ENCODE results near the gene ZBTB5.
A peak's percentile ranks its signal among the peaks of the same experiment; 100 is the strongest.
"Not testable (repeated sequence)": the region's sequence is repeated elsewhere in the genome, so short reads cannot be mapped to it uniquely, and the experiment has no call there.

ZBTB5 gene

DNA sequence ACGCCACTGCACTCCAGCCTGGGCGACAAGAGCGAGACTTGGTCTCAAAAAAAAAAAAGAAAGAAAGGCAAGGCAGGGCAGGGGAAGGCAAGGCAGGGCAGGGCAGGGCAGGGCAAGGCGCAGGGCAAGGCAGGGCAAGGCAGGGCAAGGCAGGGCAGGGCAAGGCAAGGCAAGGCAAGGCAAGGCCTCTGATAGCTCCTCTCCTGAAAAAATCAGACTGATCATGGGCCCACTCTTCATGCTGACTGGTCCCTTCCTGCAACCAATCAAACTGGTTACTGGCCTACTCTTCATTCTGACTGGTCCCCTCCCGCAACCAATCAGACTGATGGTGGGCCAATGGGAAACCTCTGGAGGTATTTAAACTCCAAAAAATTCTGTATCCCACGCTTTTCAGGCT, 3.4 kb upstream of the ZBTB5 start:
- H3K4me3 ChIP-seq, result no peak overlapping the region
- no peak overlapping the region for H3K27ac ChIP-seq
- TF ChIP-seq CTCF (IDR thresholded peaks at IDR 0.05), result no peak
- no peak for DNase-seq (ENCODE audit: low spot score)

DNA sequence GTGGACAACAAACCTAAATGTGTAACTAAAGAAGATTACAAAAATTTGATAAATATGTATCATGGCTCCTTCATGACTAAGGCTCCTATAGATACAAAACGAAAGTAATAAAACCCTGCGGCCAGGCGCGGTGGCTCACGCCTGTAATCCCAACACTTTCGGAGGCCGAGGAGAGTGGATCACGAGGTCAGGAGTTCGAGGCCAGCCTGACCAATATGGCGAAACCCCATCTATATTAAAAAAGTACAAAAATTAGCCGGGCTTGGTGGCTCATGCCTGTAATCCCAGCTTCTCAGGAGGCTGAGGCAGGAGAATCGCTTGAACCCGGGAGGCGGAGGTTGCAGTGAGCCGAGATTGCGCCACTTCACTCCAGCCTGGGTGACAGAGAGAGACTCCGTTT, 2.3 kb upstream of the ZBTB5 start:
- H3K27ac ChIP-seq; DNase-seq (ENCODE audit: low spot score); H3K4me3 ChIP-seq: not testable (repeated sequence)

- no peak for TF ChIP-seq CTCF (IDR thresholded peaks at IDR 0.05)
- H3K4me3 ChIP-seq, result peak overlapping the region; percentile 97
- peak; percentile 89 for DNase-seq (ENCODE audit: low spot score)
- H3K27ac ChIP-seq, result peak overlapping the region; percentile 99 to 100
Measured at GRCh38 chr9:37466037-37466709, 923 bp upstream of the ZBTB5 start.

DNA sequence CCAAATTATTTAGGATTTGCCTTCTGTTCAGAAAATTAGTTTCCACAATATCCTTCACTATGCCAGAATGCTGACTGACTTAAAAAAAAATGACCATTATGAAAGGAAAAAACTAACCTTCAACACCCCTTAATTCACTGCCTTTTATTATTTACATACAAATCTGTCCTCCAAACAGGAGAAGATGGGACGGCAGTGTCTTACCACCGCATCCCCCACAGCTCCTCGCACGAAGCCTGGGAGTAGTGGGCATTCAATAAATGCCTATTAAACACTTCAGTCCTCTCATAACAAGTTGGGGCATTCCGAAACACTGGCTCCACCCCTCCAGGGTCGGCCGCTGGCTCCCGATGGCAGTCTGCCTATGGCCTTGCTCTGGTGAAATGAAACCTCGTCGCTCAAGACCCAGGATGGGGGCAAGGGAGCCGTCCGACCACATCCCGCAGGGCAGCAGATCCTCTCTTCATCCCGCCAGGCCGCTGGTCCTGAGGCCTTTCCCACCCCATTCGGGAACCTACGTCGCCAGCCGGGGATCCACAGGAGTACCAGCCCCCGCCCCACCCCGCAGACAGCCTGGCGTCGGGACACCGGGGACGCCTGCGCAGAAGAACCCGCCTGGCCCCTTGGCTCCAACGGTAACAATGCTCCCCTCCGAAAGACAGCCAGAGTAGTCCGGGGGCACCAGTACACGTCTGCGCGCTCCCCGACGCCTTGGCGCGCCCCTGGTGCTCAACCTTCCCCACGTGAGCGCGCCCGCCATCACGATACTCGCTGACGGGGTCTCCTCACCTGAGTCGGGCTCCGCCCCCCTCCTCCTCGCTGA, 613 bp downstream of the ZBTB5 start:
- peak; percentile 91 for DNase-seq (ENCODE audit: low spot score)
- peak overlapping the region; percentile 99 to 100 for H3K27ac ChIP-seq
- peak overlapping the region; percentile 97 for H3K4me3 ChIP-seq
- no peak for TF ChIP-seq CTCF (IDR thresholded peaks at IDR 0.05)

- peak overlapping the region; percentile 97 for H3K4me3 ChIP-seq
- H3K27ac ChIP-seq, result peak overlapping the region; percentile 99 to 100
- no peak for TF ChIP-seq CTCF (IDR thresholded peaks at IDR 0.05)
- no peak for DNase-seq (ENCODE audit: low spot score)
Measured at GRCh38 chr9:37464006-37464405, 1.2 kb downstream of the ZBTB5 start.

DNA sequence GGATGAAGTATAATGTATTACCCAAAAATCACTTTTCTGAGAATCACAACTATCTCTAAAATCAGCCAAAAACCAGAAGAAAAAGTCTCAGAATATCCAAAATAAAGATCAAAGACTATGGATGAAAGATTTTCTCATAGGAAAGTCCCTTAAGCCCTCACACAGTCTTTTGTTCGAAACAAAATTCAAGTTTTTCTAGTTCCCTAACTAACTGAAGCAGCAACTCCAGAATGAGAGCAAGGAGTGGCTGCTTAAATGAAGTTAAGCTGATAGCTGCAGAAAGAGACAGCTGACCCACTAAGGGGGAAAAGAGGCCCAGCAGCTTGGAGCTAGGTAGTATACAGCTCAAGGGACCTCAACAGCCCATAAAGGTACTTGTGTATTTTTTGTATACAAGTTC, 8.4 kb downstream of the ZBTB5 start:
- no peak for TF ChIP-seq CTCF (IDR thresholded peaks at IDR 0.05)
- DNase-seq (ENCODE audit: low spot score), result no peak
- H3K4me3 ChIP-seq, result no peak overlapping the region
- no peak overlapping the region for H3K27ac ChIP-seq

- TF ChIP-seq CTCF (IDR thresholded peaks at IDR 0.05), result no peak
- Histone ChIP-seq H3K27ac (no peak overlapping the region), H3K4me3 (no peak overlapping the region)
- DNase-seq (ENCODE audit: low spot score), result no peak
Measured at GRCh38 chr9:37455884-37456647, 9.2 kb downstream of the ZBTB5 start.
